HEK293T (cell line): ENCODE results near the gene TBX2.

Source experiments
- CTCF ChIA-PET: fragments of 350-600 bp; formaldehyde crosslinking; extraction: SDS; loops from one replicate; lab custom pipeline; 2021; ENCODE audit warnings: antibody characterized with exemption, inconsistent platforms; lab: Yijun Ruan, JAX
- POLR2A ChIA-PET: fragments of 350-600 bp; formaldehyde crosslinking; extraction: SDS; loops from one replicate; lab custom pipeline; 2020; ENCODE audit warnings: antibody characterized with exemption, inconsistent platforms; lab: Yijun Ruan, JAX
- DNase-seq: peaks from one replicate; pipeline ENCODE4 v3.0.0; 2012; ENCODE audit warnings: mixed read lengths; ENCODE audit errors: extremely low spot score
- ARNT ChIP-seq: fragments of 450-650 bp; IDR thresholded peaks from 2 replicates; pipeline ENCODE4 v1.6.1; 2017; ENCODE audit warnings: mild to moderate bottlenecking
- BHLHE40 ChIP-seq: fragments of 450-650 bp; IDR thresholded peaks from 2 replicates; pipeline ENCODE4 v1.6.1; 2016; ENCODE audit warnings: mild to moderate bottlenecking, moderate library complexity, borderline replicate concordance
- CTBP1 ChIP-seq: fragments of 450-650 bp; IDR thresholded peaks from 2 replicates; pipeline ENCODE4 v1.6.1; 2016; ENCODE audit warnings: borderline replicate concordance
- ELF4 ChIP-seq: fragments of 450-650 bp; IDR thresholded peaks from 2 replicates; pipeline ENCODE4 v1.6.1; 2017; ENCODE audit warnings: antibody characterized with exemption
- FOXA1 ChIP-seq: fragments of 450-650 bp; IDR thresholded peaks from 2 replicates; pipeline ENCODE4 v1.6.1; 2016; ENCODE audit warnings: mild to moderate bottlenecking
- FOXK2 ChIP-seq: fragments of 450-650 bp; IDR thresholded peaks from 2 replicates; pipeline ENCODE4 v1.6.1; 2016; ENCODE audit warnings: mild to moderate bottlenecking
- FOXM1 ChIP-seq: fragments of 450-650 bp; IDR thresholded peaks from 2 replicates; pipeline ENCODE4 v1.6.1; 2017; ENCODE audit warnings: mild to moderate bottlenecking, borderline replicate concordance
- HDGF ChIP-seq: fragments of 450-650 bp; IDR thresholded peaks from 2 replicates; pipeline ENCODE4 v1.6.1; 2017; ENCODE audit warnings: antibody characterized with exemption, borderline replicate concordance
- L3MBTL2 ChIP-seq: fragments of 450-650 bp; conservative IDR thresholded peaks from 2 replicates; pipeline ENCODE4 v1.6.1; 2016; ENCODE audit warnings: mild to moderate bottlenecking
- LEF1 ChIP-seq: fragments of 450-650 bp; IDR thresholded peaks from 2 replicates; pipeline ENCODE4 v1.6.1; 2017; ENCODE audit warnings: mild to moderate bottlenecking, borderline replicate concordance
- NFRKB ChIP-seq: fragments of 450-650 bp; IDR thresholded peaks from 2 replicates; pipeline ENCODE4 v1.6.1; 2016; ENCODE audit warnings: mild to moderate bottlenecking, moderate library complexity
- PKNOX1 ChIP-seq: fragments of 450-650 bp; IDR thresholded peaks from 2 replicates; pipeline ENCODE4 v1.6.1; 2016
- SP1 ChIP-seq: fragments of 450-650 bp; IDR thresholded peaks from 2 replicates; pipeline ENCODE4 v1.6.1; 2017
- SUZ12 ChIP-seq: fragments of 450-650 bp; IDR thresholded peaks from 2 replicates; pipeline ENCODE4 v1.6.1; 2016; ENCODE audit warnings: mild to moderate bottlenecking
- TARDBP ChIP-seq: fragments of 450-650 bp; IDR thresholded peaks from 2 replicates; pipeline ENCODE4 v1.6.1; 2016
- ZNF384 ChIP-seq: fragments of 450-650 bp; IDR thresholded peaks from 2 replicates; pipeline ENCODE4 v1.6.1; 2016

Gene TBX2

GRCh38 chr17:61363601-61364462 lies 35.8 kb upstream of the TBX2 start:
- POLR2A ChIA-PET, result no interaction called here
- TF ChIP-seq ELF4, result no peak
- no peak for TF ChIP-seq L3MBTL2
- TF ChIP-seq BHLHE40, result no peak
- TF ChIP-seq FOXM1, result no peak
- TF ChIP-seq FOXK2, result no peak
- TF ChIP-seq HDGF, result no peak
- TF ChIP-seq SUZ12, result no peak
- TF ChIP-seq TARDBP, result no peak
- no peak for TF ChIP-seq FOXA1
- no peak for DNase-seq
- CTCF ChIA-PET, result no interaction called here

GRCh38 chr17:61364463-61364846 lies 35.2 kb upstream of the TBX2 start:
- DNase-seq, result no peak
- ChIA-PET POLR2A (no interaction called here), CTCF (no interaction called here)
- TF ChIP-seq FOXM1, result no peak
- no peak for TF ChIP-seq CTBP1
- no peak for TF ChIP-seq TARDBP
- no peak for TF ChIP-seq SP1
- no peak for TF ChIP-seq LEF1
- TF ChIP-seq BHLHE40, result no peak
- TF ChIP-seq ZNF384, result no peak
- no peak for TF ChIP-seq HDGF
- no peak for TF ChIP-seq NFRKB
- TF ChIP-seq ARNT, result no peak
- TF ChIP-seq FOXA1, result no peak
- TF ChIP-seq PKNOX1, result no peak
- no peak for TF ChIP-seq ELF4
- no peak for TF ChIP-seq SUZ12
- no peak for TF ChIP-seq FOXK2

- ChIA-PET CTCF (interaction anchor here (0.5 kb wide), 1 partner anchor 645 kb away, joined by 4 read pairs; no protein-coding TSS in a partner anchor), POLR2A (no interaction called here)
- TF ChIP-seq NFRKB (no peak), L3MBTL2 (no peak), SP1 (no peak), ELF4 (no peak), TARDBP (no peak), FOXA1 (no peak), PKNOX1 (no peak), FOXK2 (no peak), HDGF (no peak)
Measured at GRCh38 chr17:61366076-61366714, 33.4 kb upstream of the TBX2 start.

GRCh38 chr17:61366715-61367413 lies 32.8 kb upstream of the TBX2 start:
- CTCF ChIA-PET, result interaction anchor here (1.2 kb wide), 1 partner anchor 27 kb away, joined by 4 read pairs; no protein-coding TSS in a partner anchor
- no peak for DNase-seq
- no peak for TF ChIP-seq LEF1
- TF ChIP-seq FOXK2, result no peak
- no peak for TF ChIP-seq ARNT
- TF ChIP-seq PKNOX1, result no peak
- TF ChIP-seq CTBP1, result no peak
- TF ChIP-seq SP1, result no peak
- TF ChIP-seq ZNF384, result no peak
- no peak for TF ChIP-seq SUZ12
- TF ChIP-seq HDGF, result no peak
- no peak for TF ChIP-seq ELF4
- no peak for TF ChIP-seq L3MBTL2
- no peak for TF ChIP-seq BHLHE40
- no peak for TF ChIP-seq TARDBP
- no peak for TF ChIP-seq FOXM1
- POLR2A ChIA-PET, result no interaction called here

More at GRCh38 chr17:61366076-61366714, 33.4 kb upstream of the TBX2 start:
- DNase-seq, result no peak

GRCh38 chr17:61368049-61368831 lies 31.4 kb upstream of the TBX2 start:
- TF ChIP-seq FOXK2 (no peak), L3MBTL2 (no peak), CTBP1 (no peak), ARNT (no peak), HDGF (no peak), ZNF384 (no peak), LEF1 (no peak), BHLHE40 (no peak), SP1 (no peak), ELF4 (no peak), FOXM1 (no peak), PKNOX1 (no peak)
- ChIA-PET POLR2A (no interaction called here), CTCF (interaction anchor here (0.6 to 2.3 kb wide), 3 partner anchors 9 to 32 kb away, joined by 3 to 4 read pairs (median 4); no protein-coding TSS in a partner anchor)
- DNase-seq, result no peak
